Ovary (tissue), 3 donors: ENCODE measurements around the gene MYO1A.

Experiments used
- EP300 ChIP-seq: sonication (generic); formaldehyde crosslinking; IDR thresholded peaks from one replicate; pipeline ENCODE4 v1.6.1; 2017; ENCODE audit warnings: antibody characterized with exemption
- POLR2A ChIP-seq: fragments of 450-650 bp; IDR thresholded peaks from one replicate; pipeline ENCODE4 v1.6.1; 2017; ENCODE audit warnings: antibody characterized with exemption, mild to moderate bottlenecking, moderate library complexity
- TF ChIP-seq, protein P1 (sequence below), 3 donors: fragments of 450-650 bp in 2 of 3; fragments of 200-600 bp in 1 of 3; IDR thresholded peaks; one replicate each; pipeline versions ENCODE4 v1.5.1 to v1.8.0; 2016 to 2022; ENCODE audit warnings: antibody characterized with exemption in 3 of 3, mild to moderate bottlenecking in 1 of 3
- donor health status: DM: no; HTN: no; CAD: no.

DNA sequence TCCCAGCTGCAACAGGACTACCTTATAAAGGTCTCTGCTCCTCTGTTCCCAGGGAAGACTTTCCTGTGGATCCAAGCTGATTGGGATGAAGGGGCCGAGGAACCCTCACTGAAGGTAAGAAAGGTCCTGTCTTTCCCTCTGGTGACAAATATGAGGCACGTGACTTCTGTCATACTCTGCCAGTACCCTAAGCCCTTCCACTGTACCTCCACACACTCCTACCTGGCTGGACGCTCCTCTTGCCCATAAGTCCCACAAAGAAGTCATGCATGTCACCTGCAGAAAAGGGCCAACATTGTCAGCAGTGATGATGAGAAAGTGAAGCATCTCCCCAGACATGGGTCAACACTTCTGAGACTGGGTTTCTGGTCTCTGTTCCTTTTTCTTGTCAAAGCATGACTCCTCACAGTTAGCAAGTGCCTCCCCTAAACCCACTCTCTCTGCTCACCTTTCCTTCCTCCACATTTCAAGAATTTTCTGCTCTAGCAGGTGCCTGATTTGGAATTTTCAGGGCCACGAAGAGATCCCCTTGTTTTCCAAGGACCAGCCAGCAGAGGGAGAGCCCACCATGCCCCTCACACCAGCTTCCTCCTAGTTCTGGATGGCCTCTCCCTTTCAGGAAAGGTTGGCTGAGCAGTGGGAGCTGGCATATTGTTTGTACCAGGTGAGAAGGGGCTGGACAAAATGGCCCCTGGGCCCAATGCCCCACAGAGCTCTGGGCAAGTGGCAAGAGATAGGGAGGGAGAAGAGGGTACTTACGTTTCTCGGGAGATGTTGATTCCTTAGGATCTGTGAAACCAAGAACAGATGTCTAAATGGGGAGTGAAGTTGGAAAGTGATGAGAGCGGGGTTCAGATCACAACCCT is 37.1 kb downstream of the MYO1A start:
- TF ChIP-seq, protein P1, sequence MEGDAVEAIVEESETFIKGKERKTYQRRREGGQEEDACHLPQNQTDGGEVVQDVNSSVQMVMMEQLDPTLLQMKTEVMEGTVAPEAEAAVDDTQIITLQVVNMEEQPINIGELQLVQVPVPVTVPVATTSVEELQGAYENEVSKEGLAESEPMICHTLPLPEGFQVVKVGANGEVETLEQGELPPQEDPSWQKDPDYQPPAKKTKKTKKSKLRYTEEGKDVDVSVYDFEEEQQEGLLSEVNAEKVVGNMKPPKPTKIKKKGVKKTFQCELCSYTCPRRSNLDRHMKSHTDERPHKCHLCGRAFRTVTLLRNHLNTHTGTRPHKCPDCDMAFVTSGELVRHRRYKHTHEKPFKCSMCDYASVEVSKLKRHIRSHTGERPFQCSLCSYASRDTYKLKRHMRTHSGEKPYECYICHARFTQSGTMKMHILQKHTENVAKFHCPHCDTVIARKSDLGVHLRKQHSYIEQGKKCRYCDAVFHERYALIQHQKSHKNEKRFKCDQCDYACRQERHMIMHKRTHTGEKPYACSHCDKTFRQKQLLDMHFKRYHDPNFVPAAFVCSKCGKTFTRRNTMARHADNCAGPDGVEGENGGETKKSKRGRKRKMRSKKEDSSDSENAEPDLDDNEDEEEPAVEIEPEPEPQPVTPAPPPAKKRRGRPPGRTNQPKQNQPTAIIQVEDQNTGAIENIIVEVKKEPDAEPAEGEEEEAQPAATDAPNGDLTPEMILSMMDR (IDR thresholded peaks at IDR 0.05) = no peak
- no peak for TF ChIP-seq EP300
- TF ChIP-seq POLR2A = no peak
